DMS53 treated with DMSO at 0.1 percent for 48 hours (cell line): Measurements from ENCODE around the gene CFP.
"Not testable (repeated sequence)": the region's sequence is repeated elsewhere in the genome, so short reads cannot be mapped to it uniquely, and the experiment has no call there.

Experiments
- DNase-seq: peaks from one replicate; lab custom pipeline; 2025; ENCODE audit not compliant: unreplicated experiment; lab: John Stamatoyannopoulos, UW

The CFP gene

GRCh38 chrX:47607091-47607490 is 22.6 kb downstream of the CFP start:
- DNase-seq: no peak

GRCh38 chrX:47605024-47605423 is 24.7 kb downstream of the CFP start:
- no peak for DNase-seq

GRCh38 chrX:47603125-47603524 is 26.6 kb downstream of the CFP start:
- DNase-seq: not testable (repeated sequence)

GRCh38 chrX:47597222-47597621 is 32.5 kb downstream of the CFP start:
- DNase-seq: no peak

GRCh38 chrX:47596256-47596655 is 33.5 kb downstream of the CFP start:
- DNase-seq: no peak

- no peak for DNase-seq
Observed at GRCh38 chrX:47595716-47596251, 33.9 kb downstream of the CFP start.

- no peak for DNase-seq
Observed at GRCh38 chrX:47593522-47593921, 36.2 kb downstream of the CFP start.

GRCh38 chrX:47590984-47591383 is 38.7 kb downstream of the CFP start:
- no peak for DNase-seq

GRCh38 chrX:47587906-47588735 is 41.6 kb downstream of the CFP start:
- no peak for DNase-seq

- DNase-seq: no peak
Observed at GRCh38 chrX:47587091-47587891, 42.4 kb downstream of the CFP start.

- DNase-seq: no peak
Observed at GRCh38 chrX:47586043-47586787, 43.5 kb downstream of the CFP start.

GRCh38 chrX:47585273-47585672 is 44.5 kb downstream of the CFP start:
- no peak for DNase-seq

- DNase-seq: no peak
Observed at GRCh38 chrX:47584714-47585113, 45.0 kb downstream of the CFP start.

GRCh38 chrX:47583240-47583861 is 46.4 kb downstream of the CFP start:
- no peak for DNase-seq

- DNase-seq: peak; percentile 78
Observed at GRCh38 chrX:47581731-47582647, 47.7 kb downstream of the CFP start, which contains the start of gene TIMP1. TSS of gene TIMP1 (plus strand) at chrX:47582436. CDS start at chrX:47583416, 980 bp downstream.

GRCh38 chrX:47579537-47579936 is 50.2 kb downstream of the CFP start:
- no peak for DNase-seq

GRCh38 chrX:47578692-47579091 is 51.0 kb downstream of the CFP start:
- DNase-seq: no peak

- no peak for DNase-seq
Observed at GRCh38 chrX:47577901-47578300, 51.8 kb downstream of the CFP start.

GRCh38 chrX:47577424-47577823 is 52.3 kb downstream of the CFP start:
- no peak for DNase-seq
